Cardiac muscle cell (in vitro differentiated cells and primary cell): ENCODE results near the gene FTO. TPM values are rescaled to one million over a fixed set of nuclear protein-coding genes. Genes with fewer than 3 reads are reported as not detected.
A peak's percentile ranks its signal among the peaks of the same experiment; 100 is the strongest.

Source experiments
- DNase-seq, 2 donors: peaks; one replicate each; pipeline versions ENCODE4 v3.0.0 to v3.0.0-alpha.2; 2010 to 2017; ENCODE audit warnings: low read depth in 1 of 2, low spot score in 1 of 2
- H3K27ac ChIP-seq: fragments of 200-600 bp; sonication (generic); 2 replicates; pipeline ENCODE4 v1.5.1; 2016
- H3K27me3 ChIP-seq: fragments of 200-600 bp; sonication (generic); 2 replicates; pipeline ENCODE4 v1.6.0; 2016; ENCODE audit warnings: control low read depth
- H3K36me3 ChIP-seq: fragments of 200-600 bp; sonication (generic); 2 replicates; pipeline ENCODE4 v1.5.1; 2016; ENCODE audit warnings: control low read depth
- H3K4me1 ChIP-seq: fragments of 200-600 bp; sonication (generic); 2 replicates; pipeline ENCODE4 v1.8.1; 2017; ENCODE audit warnings: low read depth, mild to moderate bottlenecking, mixed run types
- H3K4me3 ChIP-seq: fragments of 200-600 bp; sonication (generic); 2 replicates; pipeline ENCODE4 v1.5.1; 2016; ENCODE audit warnings: mild to moderate bottlenecking
- H3K9me3 ChIP-seq: fragments of 200-600 bp; sonication (generic); 2 replicates; pipeline ENCODE4 v1.5.1; 2017; ENCODE audit warnings: low read depth, mild to moderate bottlenecking, control low read depth
- polyA plus RNA-seq: library from polyadenylated mRNA; unstranded; fragments of >200 nt; fragmentation: Nextera tagmentation; extraction: Ambion mirVana; gene quantifications from 2 replicates; pipeline ENCODE4 v1.2.1, GENCODE V29; 2016
- total RNA-seq: library from RNA; depleted of rRNA; stranded (reverse); fragments of >200 nt; gene quantifications from 2 replicates; pipeline ENCODE4 v1.2.3, GENCODE V29; 2016
- TF ChIP-seq, protein P1 (sequence below): IDR thresholded peaks from 2 replicates; pipeline ENCODE4 v1.5.1; 2012; ENCODE audit warnings: low read depth, mild to moderate bottlenecking, low read length

Gene FTO
- total and polyA plus RNA-seq, 2 experiments from 2014 or later, result 77.7 to 93.8 TPM

DNA sequence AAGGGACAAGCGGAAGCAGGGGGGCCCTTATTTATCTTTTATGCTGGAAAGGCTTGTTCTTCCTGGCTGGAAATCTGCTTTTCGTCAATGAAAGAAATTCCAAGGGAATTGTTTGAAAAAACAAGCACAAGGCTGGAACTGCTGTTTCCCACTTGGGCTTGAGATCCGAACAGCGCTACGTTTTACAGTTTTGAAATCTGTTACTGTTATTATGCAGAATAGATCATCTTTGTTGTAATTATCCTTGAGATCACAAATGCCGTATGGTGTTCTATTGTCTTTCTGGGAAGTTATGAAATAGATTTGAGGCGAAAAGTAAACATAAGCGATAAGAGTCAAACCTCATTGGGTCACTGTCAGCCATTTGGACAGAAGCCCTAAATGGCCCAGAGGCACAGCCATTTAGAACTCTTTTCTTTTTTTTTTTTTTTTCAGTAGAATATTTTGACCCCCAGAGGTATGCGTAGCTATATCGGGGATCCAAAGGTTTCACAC is 359.4 kb downstream of the FTO start:
- H3K4me3 ChIP-seq, result no peak overlapping the region
- peaks cover 35% of the 10 kb centered on the region for H3K4me1 ChIP-seq
- TF ChIP-seq, protein P1, sequence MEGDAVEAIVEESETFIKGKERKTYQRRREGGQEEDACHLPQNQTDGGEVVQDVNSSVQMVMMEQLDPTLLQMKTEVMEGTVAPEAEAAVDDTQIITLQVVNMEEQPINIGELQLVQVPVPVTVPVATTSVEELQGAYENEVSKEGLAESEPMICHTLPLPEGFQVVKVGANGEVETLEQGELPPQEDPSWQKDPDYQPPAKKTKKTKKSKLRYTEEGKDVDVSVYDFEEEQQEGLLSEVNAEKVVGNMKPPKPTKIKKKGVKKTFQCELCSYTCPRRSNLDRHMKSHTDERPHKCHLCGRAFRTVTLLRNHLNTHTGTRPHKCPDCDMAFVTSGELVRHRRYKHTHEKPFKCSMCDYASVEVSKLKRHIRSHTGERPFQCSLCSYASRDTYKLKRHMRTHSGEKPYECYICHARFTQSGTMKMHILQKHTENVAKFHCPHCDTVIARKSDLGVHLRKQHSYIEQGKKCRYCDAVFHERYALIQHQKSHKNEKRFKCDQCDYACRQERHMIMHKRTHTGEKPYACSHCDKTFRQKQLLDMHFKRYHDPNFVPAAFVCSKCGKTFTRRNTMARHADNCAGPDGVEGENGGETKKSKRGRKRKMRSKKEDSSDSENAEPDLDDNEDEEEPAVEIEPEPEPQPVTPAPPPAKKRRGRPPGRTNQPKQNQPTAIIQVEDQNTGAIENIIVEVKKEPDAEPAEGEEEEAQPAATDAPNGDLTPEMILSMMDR, result no peak
- H3K27ac ChIP-seq, result no peak overlapping the region
- no peaks in the 10 kb centered on the region for H3K9me3 ChIP-seq
- DNase-seq, result peak in 1 of 2 donors; percentile 41
- H3K36me3 ChIP-seq, result no peaks in the 10 kb centered on the region
- no peaks in the 10 kb centered on the region for H3K27me3 ChIP-seq

DNA sequence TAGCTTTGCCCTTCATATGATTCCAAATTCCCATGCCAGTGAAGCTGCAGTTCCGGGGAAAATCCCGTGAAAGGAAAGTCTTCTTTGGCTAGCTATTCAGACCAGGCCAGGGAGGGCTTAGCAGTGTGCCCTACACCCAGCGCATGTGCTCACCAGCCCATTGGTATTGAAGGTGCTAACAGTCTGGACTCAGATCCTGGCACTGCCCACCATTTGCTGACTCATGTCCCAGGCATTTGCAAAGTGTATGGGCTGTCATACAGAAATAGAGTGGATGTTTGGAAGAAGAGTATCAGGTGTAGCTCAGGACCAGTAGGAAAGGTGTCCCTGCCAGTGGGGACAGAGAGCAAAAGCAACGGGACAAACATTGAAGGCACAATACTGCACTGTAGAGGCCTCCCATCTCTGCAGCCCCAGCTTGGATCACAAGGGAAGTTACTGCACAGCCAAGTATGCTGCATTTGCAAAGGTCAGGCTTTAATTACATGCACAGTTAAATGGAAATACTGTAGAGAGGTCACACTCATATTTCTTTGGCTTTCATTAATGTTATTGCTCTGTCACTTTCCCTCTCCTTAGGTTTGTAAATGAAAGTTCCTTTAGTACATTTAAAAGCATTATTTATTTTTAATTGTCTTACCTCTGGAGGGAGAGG is 362.6 kb downstream of the FTO start:
- Histone ChIP-seq H3K36me3 (no peaks in the 10 kb centered on the region), H3K27me3 (no peaks in the 10 kb centered on the region), H3K27ac (no peak overlapping the region), H3K4me1 (peaks cover 48% of the 10 kb centered on the region), H3K9me3 (no peaks in the 10 kb centered on the region), H3K4me3 (no peak overlapping the region)
- TF ChIP-seq, protein P1, result no peak
- DNase-seq, result no peak

DNA sequence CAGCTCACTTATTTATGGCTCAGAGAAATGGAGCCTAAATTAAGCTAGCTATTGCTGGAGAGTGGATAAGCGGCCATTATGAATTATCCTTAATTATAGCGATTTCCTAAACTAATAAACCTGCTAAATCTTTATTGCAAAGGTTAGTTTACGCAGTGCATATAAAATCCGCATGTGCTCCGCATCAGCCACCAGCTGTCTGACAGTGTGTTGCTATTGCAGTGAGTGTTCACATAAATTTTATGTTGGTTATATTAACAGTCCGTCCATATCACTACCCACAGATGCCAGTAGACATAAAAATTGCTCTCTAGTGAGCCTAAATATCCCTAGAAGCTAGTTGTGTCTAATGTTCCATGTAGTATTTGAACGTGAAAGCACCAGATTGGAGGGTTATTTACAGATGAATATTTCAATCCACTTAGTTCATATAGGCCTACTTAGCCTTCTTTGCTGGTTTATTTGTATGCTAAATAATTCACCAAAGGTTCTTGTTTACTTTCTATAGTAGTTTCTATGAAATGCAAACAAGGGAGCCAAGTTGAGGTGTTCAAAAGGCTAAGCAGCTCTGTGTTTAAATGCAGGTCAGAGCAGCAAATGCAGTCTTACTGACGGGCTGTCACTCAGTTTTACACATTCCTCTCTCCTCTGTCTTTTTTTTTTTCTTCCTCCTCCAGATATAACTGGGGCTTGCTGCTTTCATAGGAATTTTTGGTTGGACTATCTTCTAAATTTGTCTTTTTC is 363.5 kb downstream of the FTO start:
- H3K9me3 ChIP-seq, result no peaks in the 10 kb centered on the region
- no peaks in the 10 kb centered on the region for H3K36me3 ChIP-seq
- DNase-seq, result no peak
- no peak overlapping the region for H3K27ac ChIP-seq
- no peaks in the 10 kb centered on the region for H3K27me3 ChIP-seq
- TF ChIP-seq, protein P1, result no peak
- no peak overlapping the region for H3K4me3 ChIP-seq
- H3K4me1 ChIP-seq, result peaks cover 47% of the 10 kb centered on the region

DNA sequence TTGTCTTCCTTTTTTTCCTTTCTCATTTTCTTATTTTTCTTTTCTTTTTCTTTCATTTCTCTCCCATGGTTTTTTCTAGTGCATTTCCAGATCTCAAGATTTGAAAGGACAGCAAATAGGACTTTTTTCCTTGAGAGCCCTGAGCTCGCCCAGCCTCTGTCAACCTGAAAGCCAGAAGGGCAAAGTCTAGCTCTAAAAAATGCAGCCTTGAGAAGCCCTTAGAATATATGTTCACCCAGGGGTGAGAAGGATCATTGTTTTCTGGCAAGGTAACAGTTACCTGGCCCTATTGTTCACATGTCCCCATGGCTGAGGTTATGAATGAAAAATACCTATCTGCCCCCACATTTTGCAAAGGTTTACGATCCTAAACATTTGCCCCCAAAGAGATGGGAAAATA is 364.3 kb downstream of the FTO start:
- TF ChIP-seq, protein P1, result no peak
- Histone ChIP-seq H3K9me3 (no peaks in the 10 kb centered on the region), H3K27ac (no peak overlapping the region), H3K36me3 (no peaks in the 10 kb centered on the region), H3K4me3 (no peak overlapping the region), H3K4me1 (peaks cover 49% of the 10 kb centered on the region), H3K27me3 (no peaks in the 10 kb centered on the region)
- DNase-seq, result no peak

DNA sequence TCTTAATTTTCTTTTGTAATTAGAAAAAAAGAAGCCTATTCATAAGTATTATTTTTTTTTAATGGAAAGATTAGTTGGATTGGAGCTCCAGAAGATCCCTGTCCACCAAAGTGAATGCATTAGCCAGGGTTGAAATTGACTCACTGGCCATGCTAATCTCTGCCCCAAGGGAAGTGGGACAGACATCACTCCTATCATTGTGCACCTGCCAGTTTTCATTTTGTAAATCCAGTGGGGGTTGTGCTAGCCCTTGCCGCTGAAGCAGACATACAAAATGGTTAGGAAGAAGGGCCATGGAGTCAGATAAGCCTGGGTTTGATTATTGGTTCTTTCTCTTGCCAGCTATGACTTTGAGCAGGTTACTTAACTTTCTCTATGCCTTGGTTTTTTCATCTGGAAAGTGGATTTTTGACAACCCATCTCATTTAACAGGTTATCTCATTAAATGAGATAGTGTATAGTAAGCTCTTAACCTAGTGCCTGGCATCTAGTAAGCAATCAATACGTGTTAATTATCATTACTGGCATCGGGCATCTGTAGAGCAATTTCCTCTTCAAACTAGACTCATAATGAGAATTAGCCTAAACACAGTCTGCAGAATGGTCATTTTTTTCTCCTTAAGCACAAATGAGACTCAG is 365.8 kb downstream of the FTO start:
- H3K27ac ChIP-seq, result no peak overlapping the region
- TF ChIP-seq, protein P1, result no peak
- DNase-seq, result no peak
- H3K36me3 ChIP-seq, result no peaks in the 10 kb centered on the region
- H3K27me3 ChIP-seq, result no peaks in the 10 kb centered on the region
- H3K4me3 ChIP-seq, result no peak overlapping the region
- H3K4me1 ChIP-seq, result peaks cover 41% of the 10 kb centered on the region
- H3K9me3 ChIP-seq, result no peaks in the 10 kb centered on the region
